HEK293 (cell line): ENCODE data around the gene VCAM1.

Experiments used
- CTCF ChIA-PET: fragments of 350-600 bp; formaldehyde crosslinking; extraction: SDS; loops from one replicate; lab custom pipeline; 2021; ENCODE audit warnings: antibody characterized with exemption; lab: Yijun Ruan, JAX
- POLR2A ChIA-PET: fragments of 300-600 bp; formaldehyde crosslinking; extraction: SDS; loops from one replicate; lab custom pipeline; 2020; ENCODE audit warnings: antibody characterized with exemption, inconsistent platforms; lab: Yijun Ruan, JAX
- H3K27ac ChIP-seq: fragments of 200-500 bp; sonication (Bioruptor generic); 2 replicates; pipeline ENCODE4 v1.5.1; 2014; ENCODE audit warnings: low read depth, low read length, control low read depth, inconsistent platforms; ENCODE audit errors: extremely low read depth
- H3K36me3 ChIP-seq, 2 experiments: fragments of 200-500 bp in 1 of 2; sonication (Bioruptor generic) in 1 of 2; 1 replicate in 1 of 2; 2 replicates in 1 of 2; pipeline ENCODE4 v1.5.1; 2014 to 2017; ENCODE audit warnings: inconsistent platforms in 2 of 2, low read length in 2 of 2; ENCODE audit not compliant: control insufficient read depth in 2 of 2, insufficient read depth in 1 of 2
- H3K4me1 ChIP-seq: fragments of 200-500 bp; sonication (Bioruptor generic); 2 replicates; pipeline ENCODE4 v1.5.1; 2014; ENCODE audit warnings: mild to moderate bottlenecking, low read length, inconsistent platforms; ENCODE audit not compliant: control insufficient read depth, insufficient read depth
- H3K4me3 ChIP-seq: 2 replicates; pipeline ENCODE4 v1.5.1; 2011; ENCODE audit warnings: low read depth, mild to moderate bottlenecking, control low read depth, low read length, moderate library complexity
- H3K9me3 ChIP-seq: fragments of 200-500 bp; sonication (Bioruptor generic); 2 replicates; pipeline ENCODE4 v1.5.1; 2014; ENCODE audit warnings: low read depth, low read length, inconsistent platforms; ENCODE audit not compliant: control insufficient read depth, insufficient read depth
- OSR2 ChIP-seq: fragments of 450-650 bp; formaldehyde crosslinking; IDR thresholded peaks from 2 replicates; pipeline ENCODE4 v1.5.1; 2016; ENCODE audit warnings: missing biosample characterization, missing genetic modification characterization
- PRDM2 ChIP-seq: fragments of 450-650 bp; formaldehyde crosslinking; IDR thresholded peaks from 2 replicates; pipeline ENCODE4 v1.5.1; 2016; ENCODE audit warnings: missing biosample characterization, missing genetic modification characterization, borderline replicate concordance
- YY1 ChIP-seq: fragments of 450-650 bp; formaldehyde crosslinking; IDR thresholded peaks from 2 replicates; pipeline ENCODE4 v1.5.1; 2018; ENCODE audit warnings: missing biosample characterization, missing genetic modification characterization
- ZBTB17 ChIP-seq: fragments of 450-650 bp; formaldehyde crosslinking; IDR thresholded peaks from 2 replicates; pipeline ENCODE4 v1.5.1; 2016; ENCODE audit warnings: missing biosample characterization, missing genetic modification characterization
- ZBTB44 ChIP-seq: fragments of 450-650 bp; IDR thresholded peaks from 2 replicates; pipeline ENCODE4 v1.5.1; 2018; ENCODE audit warnings: missing biosample characterization, mild to moderate bottlenecking, missing genetic modification characterization
- ZNF2 ChIP-seq: fragments of 450-650 bp; formaldehyde crosslinking; IDR thresholded peaks from 2 replicates; pipeline ENCODE4 v1.5.1; 2016; ENCODE audit warnings: missing biosample characterization, missing genetic modification characterization
- ZNF324 ChIP-seq: fragments of 450-650 bp; formaldehyde crosslinking; IDR thresholded peaks from 2 replicates; pipeline ENCODE4 v1.5.1; 2016; ENCODE audit warnings: missing biosample characterization, missing genetic modification characterization
- ZNF398 ChIP-seq: fragments of 450-650 bp; formaldehyde crosslinking; IDR thresholded peaks from 2 replicates; pipeline ENCODE4 v1.5.1; 2017; ENCODE audit warnings: missing biosample characterization, missing genetic modification characterization
- ZNF518A ChIP-seq: fragments of 450-650 bp; formaldehyde crosslinking; conservative IDR thresholded peaks from 2 replicates; pipeline ENCODE4 v1.5.1; 2016; ENCODE audit warnings: low read depth, missing biosample characterization, missing genetic modification characterization
- ZNF529 ChIP-seq: fragments of 450-650 bp; formaldehyde crosslinking; IDR thresholded peaks from 2 replicates; pipeline ENCODE4 v1.5.1; 2017; ENCODE audit warnings: missing genetic modification characterization, missing biosample characterization; ENCODE audit not compliant: insufficient replicate concordance
- ZNF639 ChIP-seq: fragments of 450-650 bp; formaldehyde crosslinking; IDR thresholded peaks from 2 replicates; pipeline ENCODE4 v1.5.1; 2016; ENCODE audit warnings: missing biosample characterization, missing genetic modification characterization
- ZNF664 ChIP-seq: fragments of 450-650 bp; formaldehyde crosslinking; IDR thresholded peaks from 2 replicates; pipeline ENCODE4 v1.5.1; 2016; ENCODE audit warnings: missing biosample characterization, missing genetic modification characterization
- ZSCAN4 ChIP-seq: fragments of 450-650 bp; formaldehyde crosslinking; IDR thresholded peaks from 2 replicates; pipeline ENCODE4 v1.5.1; 2017; ENCODE audit warnings: missing biosample characterization, missing genetic modification characterization

VCAM1 gene

GRCh38 chr1:100720101-100720500 lies 559 bp downstream of the VCAM1 start (continued):
- TF ChIP-seq ZNF518A (tag by site-specific recombination) (no peak), ZNF2 (tag by site-specific recombination) (no peak), YY1 (tag by site-specific recombination) (no peak)

- ChIA-PET CTCF (no interaction called here), POLR2A (no interaction called here)
- H3K4me3 ChIP-seq, result no peak overlapping the region
These were observed 1.2 kb downstream of the VCAM1 start for GRCh38 chr1:100720751-100721150.

GRCh38 chr1:100721526-100722207 lies 2.1 kb downstream of the VCAM1 start:
- Histone ChIP-seq H3K9me3 (no peaks in the 10 kb centered on the region), H3K4me1 (no peaks in the 10 kb centered on the region), H3K27ac (no peak overlapping the region), H3K36me3 (no peaks in the 10 kb centered on the region), H3K4me3 (no peak overlapping the region)
- ChIA-PET POLR2A (no interaction called here), CTCF (no interaction called here)
- TF ChIP-seq ZNF324 (tag by site-specific recombination) (no peak), PRDM2 (tag by site-specific recombination) (no peak), ZBTB17 (tag by site-specific recombination) (no peak), ZNF398 (no peak), ZSCAN4 (tag by site-specific recombination) (no peak), ZBTB44 (tag by site-specific recombination) (no peak)

More at GRCh38 chr1:100720751-100721150, 1.2 kb downstream of the VCAM1 start:
- TF ChIP-seq ZNF664 (tag by site-specific recombination) (no peak), ZNF529 (no peak), ZNF639 (tag by site-specific recombination) (no peak), OSR2 (no peak)
- no peaks in the 10 kb centered on the region for H3K36me3 ChIP-seq
- H3K9me3 ChIP-seq, result no peaks in the 10 kb centered on the region
- no peak overlapping the region for H3K27ac ChIP-seq
- H3K4me1 ChIP-seq, result no peaks in the 10 kb centered on the region
